Measurements from ENCODE around the gene OR8A1.
"Not testable (repeated sequence)": the region's sequence is repeated elsewhere in the genome, so short reads cannot be mapped to it uniquely, and the experiment has no call there.

OR8A1 gene

DNA sequence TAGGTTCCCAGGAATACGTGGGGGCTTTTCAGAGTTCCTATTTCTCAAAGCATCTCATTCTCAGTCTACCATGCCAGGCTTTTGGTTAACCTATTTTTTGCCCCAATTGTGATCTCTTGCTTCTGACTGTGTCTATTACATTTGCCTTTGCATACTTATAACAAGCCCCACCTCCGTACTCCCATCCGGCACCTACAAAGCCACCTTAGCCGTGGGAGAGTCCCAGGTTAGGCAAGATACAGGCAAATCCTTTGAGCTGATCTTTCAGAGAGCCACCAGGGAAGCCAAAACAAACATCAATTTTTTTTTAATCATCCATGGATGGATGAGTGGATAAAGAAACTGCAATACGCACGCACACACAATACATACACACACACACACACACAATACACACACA, 22.8 kb downstream of the OR8A1 start:
- no peak for DNase-seq (ENCODE audit: low read depth in 2 of 2, low spot score in 1 of 2)

GRCh38 chr11:124595302-124595701, 25.5 kb downstream of the OR8A1 start:
- no peak for DNase-seq (ENCODE audit: low read depth in 2 of 2, low spot score in 1 of 2)

DNA sequence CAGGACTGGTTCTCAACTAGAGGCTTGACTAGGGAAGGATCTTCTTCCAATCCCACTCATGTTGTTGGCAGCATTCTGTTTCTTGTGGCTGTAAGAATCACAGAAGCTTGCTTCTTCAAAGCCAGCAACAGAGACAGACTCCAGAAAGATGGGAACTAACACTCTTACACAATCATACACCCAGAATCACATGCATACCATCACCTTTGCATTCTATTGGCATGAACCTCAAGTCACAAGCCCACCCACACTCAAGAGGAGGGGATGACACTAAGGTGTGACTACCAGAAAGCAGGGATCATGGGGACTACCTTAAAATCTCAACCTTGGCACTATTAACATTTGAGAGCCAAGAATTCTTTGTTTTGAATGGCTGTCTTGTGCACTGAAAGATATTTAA, 27.8 kb downstream of the OR8A1 start:
- no peak for DNase-seq (ENCODE audit: low read depth in 2 of 2, low spot score in 1 of 2)

DNA sequence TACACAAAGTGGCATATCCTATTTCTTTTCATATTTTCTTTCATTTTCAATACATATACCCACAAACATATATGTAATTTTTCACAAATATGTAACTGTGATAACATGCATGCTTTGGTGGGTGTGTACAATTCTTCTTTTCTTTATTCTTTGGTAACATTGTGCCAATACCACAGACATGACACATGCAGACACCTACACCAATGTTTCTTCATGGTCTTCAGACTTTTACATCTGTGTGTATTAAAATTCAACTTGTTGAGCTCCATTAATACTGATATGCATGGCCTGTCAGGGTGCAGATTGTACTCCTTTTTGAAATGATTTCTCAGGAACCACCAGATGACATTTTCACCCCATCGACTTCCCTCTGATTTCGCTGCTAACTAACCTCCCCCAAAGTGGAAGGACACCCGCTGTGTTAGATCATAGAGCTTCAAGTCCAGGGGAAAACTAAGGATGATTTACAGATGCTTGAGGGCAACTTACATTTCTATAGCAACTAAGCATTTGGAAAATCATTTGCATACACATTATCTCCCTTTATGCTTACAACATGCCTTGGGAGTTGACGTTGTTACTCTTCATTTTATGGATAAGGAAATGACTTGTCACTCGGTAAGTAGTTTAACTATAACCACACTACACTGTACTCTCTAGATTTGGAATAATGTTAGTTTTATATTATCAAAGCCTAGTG, 31.0 kb downstream of the OR8A1 start:
- DNase-seq (ENCODE audit: low read depth in 2 of 2, low spot score in 1 of 2) = no peak

DNA sequence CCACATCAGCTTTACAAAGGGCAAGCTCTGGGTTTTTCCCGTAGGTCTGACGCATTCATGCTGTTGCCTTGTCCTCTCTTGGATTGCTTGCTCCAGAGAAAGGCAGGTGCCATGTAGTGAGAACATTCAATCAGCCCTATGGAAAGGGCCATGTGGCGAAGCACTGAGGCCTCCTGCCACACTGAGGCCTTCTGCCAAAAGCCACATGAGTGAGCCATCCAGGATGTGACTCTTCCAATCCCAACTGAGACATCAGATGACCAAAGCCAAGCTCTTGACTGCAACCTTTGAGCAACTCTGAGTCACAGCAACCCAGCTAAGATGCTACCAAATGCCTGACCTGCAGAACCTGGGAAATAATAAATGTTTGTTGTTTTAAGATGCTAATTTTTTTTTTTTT, 32.4 kb downstream of the OR8A1 start:
- no peak for DNase-seq (ENCODE audit: low read depth in 2 of 2, low spot score in 1 of 2)

DNA sequence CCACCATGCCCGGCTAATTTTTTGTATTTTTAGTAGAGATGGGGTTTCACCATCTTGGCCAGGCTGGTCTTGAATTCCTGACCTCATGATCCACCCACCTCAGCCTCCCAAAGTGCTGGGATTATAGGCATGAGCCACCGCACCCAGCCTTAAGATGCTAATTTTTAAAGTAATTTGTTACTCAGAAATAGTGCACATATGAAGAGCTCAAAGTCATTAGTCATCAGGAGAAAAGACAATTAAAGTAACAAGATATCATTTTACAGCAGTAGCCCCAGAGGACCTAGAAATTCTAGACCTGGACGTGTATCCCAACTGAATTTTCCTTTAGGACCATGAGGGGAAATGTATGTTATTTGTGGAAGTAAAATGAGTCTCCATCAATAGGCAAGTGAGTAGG, 32.9 kb downstream of the OR8A1 start:
- DNase-seq (ENCODE audit: low read depth in 2 of 2, low spot score in 1 of 2) = not testable (repeated sequence)

- no peak for DNase-seq (ENCODE audit: low read depth in 2 of 2, low spot score in 1 of 2)
Observed at GRCh38 chr11:124605719-124606118, 35.9 kb downstream of the OR8A1 start.

GRCh38 chr11:124608147-124608546, 38.4 kb downstream of the OR8A1 start:
- DNase-seq (ENCODE audit: low read depth in 2 of 2, low spot score in 1 of 2) = no peak

GRCh38 chr11:124610295-124610694, 40.5 kb downstream of the OR8A1 start:
- DNase-seq (ENCODE audit: low read depth in 2 of 2, low spot score in 1 of 2) = no peak

DNA sequence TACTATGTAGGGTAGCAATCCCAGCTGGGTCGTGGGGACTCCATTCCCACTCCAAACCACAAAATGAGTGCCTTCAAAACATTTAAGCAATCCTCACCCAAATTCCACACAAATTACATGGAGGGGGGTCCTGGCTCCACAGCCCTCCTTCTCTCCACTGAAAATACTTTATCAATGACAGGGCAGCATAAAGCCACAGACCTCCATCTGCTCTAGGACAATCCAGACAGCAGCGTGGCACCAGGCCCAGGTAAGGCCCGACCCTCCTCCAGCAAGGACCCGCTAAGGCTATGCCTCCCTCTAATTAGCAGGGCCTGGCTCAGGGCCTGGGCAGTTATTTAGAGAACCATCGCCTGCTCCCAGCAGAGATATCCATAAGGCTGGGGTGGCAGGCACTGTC, 41.3 kb downstream of the OR8A1 start, which contains the start of gene PANX3:
TSS of gene PANX3 (plus strand) at position 365 of the 400 bp plus-strand sequence. CDS start 129 bp downstream, outside the sequence.
- no peak for DNase-seq (ENCODE audit: low read depth in 2 of 2, low spot score in 1 of 2)

DNA sequence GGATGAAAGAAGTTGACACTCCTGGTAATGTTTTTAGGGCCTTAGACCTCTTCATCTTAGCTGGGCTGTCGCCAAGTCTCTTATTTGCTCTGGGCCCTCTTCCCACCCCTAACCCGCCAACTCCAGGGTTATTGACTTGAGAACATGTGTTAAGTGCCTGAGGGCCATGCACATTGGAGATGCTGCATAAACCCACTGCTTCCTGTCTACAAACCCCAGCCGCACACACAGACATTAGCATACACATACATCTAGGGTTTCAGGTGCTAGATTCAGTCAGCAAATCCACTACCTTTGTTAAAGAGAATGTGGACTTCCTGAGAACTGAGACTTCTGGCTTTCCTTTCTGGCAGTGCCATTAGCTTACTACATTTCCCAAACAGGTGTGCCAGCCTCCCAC, 42.2 kb downstream of the OR8A1 start:
- DNase-seq (ENCODE audit: low read depth in 2 of 2, low spot score in 1 of 2) = no peak

DNA sequence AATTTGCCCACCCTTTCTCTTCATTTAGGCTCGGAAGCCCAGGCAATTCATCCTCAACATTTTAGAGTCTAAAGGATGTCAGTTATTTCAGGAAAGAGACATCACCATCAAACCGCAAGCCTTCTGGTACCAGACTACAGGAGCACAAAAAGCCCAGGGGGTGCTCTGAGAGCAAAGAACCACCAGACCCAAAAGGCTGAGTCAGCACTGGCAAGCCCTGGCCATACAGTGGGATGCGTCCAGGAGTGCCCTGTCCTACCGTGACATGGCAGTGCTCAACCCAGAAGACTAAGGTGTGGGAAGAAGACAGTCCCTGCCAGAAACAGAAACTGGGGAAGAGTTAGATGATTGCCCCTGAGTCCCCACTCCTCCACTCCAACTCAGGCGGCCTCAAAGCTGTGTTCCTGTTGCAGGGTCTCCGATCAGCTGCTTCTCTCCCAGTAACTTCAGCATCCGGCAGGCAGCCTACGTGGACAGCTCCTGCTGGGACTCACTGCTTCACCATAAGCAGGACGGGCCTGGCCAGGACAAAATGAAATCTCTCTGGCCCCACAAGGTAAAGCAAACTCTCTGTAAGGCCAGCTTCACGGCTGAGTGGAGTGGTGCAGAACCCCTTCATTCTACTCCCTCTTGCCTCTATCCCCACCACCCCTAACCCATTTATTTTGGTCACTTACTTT, 42.9 kb downstream of the OR8A1 start:
- DNase-seq (ENCODE audit: low read depth in 2 of 2, low spot score in 1 of 2) = no peak

DNA sequence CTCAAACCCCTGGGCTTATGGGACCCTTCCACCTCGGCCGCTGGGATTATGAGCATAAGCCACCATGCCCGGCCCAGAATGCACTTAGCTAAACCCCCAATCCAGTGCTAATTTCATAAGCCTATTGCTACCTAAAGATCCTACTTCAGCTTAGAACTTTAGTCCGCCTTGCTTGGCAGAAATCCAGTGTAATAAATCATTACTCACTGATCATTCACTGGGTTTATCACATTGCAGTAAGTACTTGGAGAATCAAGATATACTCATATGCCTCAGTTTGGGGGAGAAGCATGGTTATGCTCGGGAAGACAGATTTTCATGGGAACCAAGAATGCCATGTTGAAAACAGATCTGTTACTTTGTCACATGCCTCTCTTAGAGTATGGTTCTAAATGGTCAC, 49.1 kb downstream of the OR8A1 start:
- no peak for DNase-seq (ENCODE audit: low read depth in 2 of 2, low spot score in 1 of 2)

All from stimulated activated CD8-positive, alpha-beta memory T cell treated with anti-CD3 and anti-CD28 coated beads, Interleukin-4, amount 100 ng/mL, for 4 hours (primary cell).